HL-60 (cell line): ENCODE results near the gene LCA5L.
A peak's percentile ranks its signal among the peaks of the same experiment; 100 is the strongest.
"Not testable (repeated sequence)": the region's sequence is repeated elsewhere in the genome, so short reads cannot be mapped to it uniquely, and the experiment has no call there.

Source experiments
- DNase-seq, 2 experiments: peaks; one replicate each; pipeline ENCODE4 v3.0.0-alpha.2; 2010 to 2020; ENCODE audit warnings: low read depth in 1 of 2, low spot score in 1 of 2
- H3K27ac ChIP-seq: fragments of 250-450 bp; sonication (Bioruptor Pico); replicated peaks from 2 replicates; pipeline ENCODE4 v1.5.1; 2020; ENCODE audit warnings: mild to moderate bottlenecking, moderate library complexity
- H3K27me3 ChIP-seq: fragments of 250-450 bp; sonication (Bioruptor Pico); 2 replicates; pipeline ENCODE4 v1.5.1; 2021; ENCODE audit warnings: mild to moderate bottlenecking, moderate library complexity; ENCODE audit not compliant: insufficient read depth, poor library complexity, severe bottlenecking
- H3K4me3 ChIP-seq: replicated peaks from 2 replicates; pipeline ENCODE4 v1.5.1; 2011; ENCODE audit warnings: mild to moderate bottlenecking, control low read depth, low read length; ENCODE audit not compliant: insufficient read depth
- GABPA ChIP-seq: IDR thresholded peaks from 2 replicates; pipeline ENCODE4 v1.6.1; 2012; ENCODE audit warnings: low read depth
- POLR2AphosphoS5 ChIP-seq: IDR thresholded peaks from 2 replicates; pipeline ENCODE4 v1.6.1; 2012; ENCODE audit warnings: low read depth
- SPI1 ChIP-seq: IDR thresholded peaks from 2 replicates; pipeline ENCODE4 v1.6.1; 2012; ENCODE audit warnings: low read depth, mild to moderate bottlenecking, borderline replicate concordance
- TF ChIP-seq, protein P1 (sequence below): IDR thresholded peaks from 2 replicates; pipeline ENCODE4 v1.6.1; 2012; ENCODE audit warnings: low read depth; ENCODE audit not compliant: insufficient replicate concordance
- TF ChIP-seq, protein P2 (sequence below): IDR thresholded peaks from one replicate; pipeline ENCODE4 v1.5.1; 2011; ENCODE audit warnings: low read length, control low read depth, inconsistent platforms; ENCODE audit not compliant: insufficient read depth

LCA5L gene

DNA sequence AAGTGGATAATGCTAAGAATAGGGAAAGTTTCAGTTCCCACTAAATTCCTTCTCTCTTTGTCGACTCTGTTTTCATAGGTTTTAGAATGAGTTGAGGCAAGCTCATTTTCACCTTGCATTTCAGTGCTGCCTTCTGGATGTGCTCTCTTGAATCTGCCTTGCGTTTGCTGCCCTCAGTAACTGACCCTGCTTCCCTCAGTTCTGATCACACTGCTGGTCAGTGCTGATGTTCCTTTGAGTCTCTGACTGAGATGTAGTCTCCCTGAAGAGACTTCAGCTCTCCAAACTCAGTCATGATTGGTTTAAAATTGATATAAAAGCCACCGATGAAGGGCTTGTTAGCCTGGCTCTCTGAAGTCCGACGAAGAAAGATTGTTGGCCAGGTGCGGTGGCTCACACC is 71.5 kb downstream of the LCA5L start:
- no peaks in the 10 kb centered on the region for H3K27me3 ChIP-seq
- no peak for TF ChIP-seq POLR2AphosphoS5
- no peak for TF ChIP-seq GABPA
- TF ChIP-seq, protein P1, sequence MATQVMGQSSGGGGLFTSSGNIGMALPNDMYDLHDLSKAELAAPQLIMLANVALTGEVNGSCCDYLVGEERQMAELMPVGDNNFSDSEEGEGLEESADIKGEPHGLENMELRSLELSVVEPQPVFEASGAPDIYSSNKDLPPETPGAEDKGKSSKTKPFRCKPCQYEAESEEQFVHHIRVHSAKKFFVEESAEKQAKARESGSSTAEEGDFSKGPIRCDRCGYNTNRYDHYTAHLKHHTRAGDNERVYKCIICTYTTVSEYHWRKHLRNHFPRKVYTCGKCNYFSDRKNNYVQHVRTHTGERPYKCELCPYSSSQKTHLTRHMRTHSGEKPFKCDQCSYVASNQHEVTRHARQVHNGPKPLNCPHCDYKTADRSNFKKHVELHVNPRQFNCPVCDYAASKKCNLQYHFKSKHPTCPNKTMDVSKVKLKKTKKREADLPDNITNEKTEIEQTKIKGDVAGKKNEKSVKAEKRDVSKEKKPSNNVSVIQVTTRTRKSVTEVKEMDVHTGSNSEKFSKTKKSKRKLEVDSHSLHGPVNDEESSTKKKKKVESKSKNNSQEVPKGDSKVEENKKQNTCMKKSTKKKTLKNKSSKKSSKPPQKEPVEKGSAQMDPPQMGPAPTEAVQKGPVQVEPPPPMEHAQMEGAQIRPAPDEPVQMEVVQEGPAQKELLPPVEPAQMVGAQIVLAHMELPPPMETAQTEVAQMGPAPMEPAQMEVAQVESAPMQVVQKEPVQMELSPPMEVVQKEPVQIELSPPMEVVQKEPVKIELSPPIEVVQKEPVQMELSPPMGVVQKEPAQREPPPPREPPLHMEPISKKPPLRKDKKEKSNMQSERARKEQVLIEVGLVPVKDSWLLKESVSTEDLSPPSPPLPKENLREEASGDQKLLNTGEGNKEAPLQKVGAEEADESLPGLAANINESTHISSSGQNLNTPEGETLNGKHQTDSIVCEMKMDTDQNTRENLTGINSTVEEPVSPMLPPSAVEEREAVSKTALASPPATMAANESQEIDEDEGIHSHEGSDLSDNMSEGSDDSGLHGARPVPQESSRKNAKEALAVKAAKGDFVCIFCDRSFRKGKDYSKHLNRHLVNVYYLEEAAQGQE = no peak
- TF ChIP-seq, protein P2, sequence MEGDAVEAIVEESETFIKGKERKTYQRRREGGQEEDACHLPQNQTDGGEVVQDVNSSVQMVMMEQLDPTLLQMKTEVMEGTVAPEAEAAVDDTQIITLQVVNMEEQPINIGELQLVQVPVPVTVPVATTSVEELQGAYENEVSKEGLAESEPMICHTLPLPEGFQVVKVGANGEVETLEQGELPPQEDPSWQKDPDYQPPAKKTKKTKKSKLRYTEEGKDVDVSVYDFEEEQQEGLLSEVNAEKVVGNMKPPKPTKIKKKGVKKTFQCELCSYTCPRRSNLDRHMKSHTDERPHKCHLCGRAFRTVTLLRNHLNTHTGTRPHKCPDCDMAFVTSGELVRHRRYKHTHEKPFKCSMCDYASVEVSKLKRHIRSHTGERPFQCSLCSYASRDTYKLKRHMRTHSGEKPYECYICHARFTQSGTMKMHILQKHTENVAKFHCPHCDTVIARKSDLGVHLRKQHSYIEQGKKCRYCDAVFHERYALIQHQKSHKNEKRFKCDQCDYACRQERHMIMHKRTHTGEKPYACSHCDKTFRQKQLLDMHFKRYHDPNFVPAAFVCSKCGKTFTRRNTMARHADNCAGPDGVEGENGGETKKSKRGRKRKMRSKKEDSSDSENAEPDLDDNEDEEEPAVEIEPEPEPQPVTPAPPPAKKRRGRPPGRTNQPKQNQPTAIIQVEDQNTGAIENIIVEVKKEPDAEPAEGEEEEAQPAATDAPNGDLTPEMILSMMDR = no peak
- TF ChIP-seq SPI1 = no peak
- H3K4me3 ChIP-seq = no peak overlapping the region
- peak overlapping the region; percentile 42 for H3K27ac ChIP-seq
- DNase-seq = no peak

DNA sequence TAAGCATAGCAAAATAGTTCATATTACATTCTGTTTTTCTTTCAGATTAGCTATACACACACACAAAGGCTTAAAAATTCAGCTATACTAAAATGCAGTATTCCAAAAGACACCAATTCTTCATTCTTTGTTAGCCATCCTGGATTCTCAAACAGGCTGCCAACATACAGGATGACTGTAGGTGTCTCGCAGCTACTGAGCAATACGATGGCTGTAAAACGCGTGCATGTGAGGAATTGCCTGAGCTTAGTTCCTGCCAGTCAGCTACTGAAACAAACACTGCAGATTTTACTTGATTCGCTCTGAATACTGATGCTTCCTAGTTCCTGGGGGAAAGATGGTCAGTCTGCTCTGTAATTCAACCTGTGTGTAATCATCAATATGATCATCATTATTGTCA is 71.9 kb downstream of the LCA5L start:
- Histone ChIP-seq H3K27ac (peak overlapping the region; percentile 42), H3K4me3 (no peak overlapping the region), H3K27me3 (no peaks in the 10 kb centered on the region)
- TF ChIP-seq, protein P2 = peak; percentile 50
- TF ChIP-seq, protein P1 = no peak
- DNase-seq = peak in 1 of 2 experiments; percentile 79

DNA sequence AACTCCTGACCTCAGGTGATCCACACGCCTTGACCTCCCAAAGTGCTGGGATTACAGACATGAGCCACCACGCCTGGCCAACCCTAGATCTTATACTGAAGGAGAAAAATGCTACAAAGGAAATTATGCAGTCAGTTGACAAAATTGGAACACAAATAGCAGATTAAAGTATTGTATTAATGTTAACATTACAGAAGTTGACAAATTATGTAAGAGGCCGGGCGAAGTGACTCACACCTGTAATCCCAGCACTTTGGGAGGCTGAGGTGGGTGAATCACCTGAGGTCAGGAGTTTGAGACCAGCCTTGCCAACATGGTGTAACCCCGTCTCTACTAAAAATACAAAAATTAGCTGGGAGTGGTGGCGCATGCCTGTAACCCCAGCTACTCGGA is 75.7 kb downstream of the LCA5L start:
- not testable (repeated sequence) for H3K4me3 ChIP-seq, H3K27me3 ChIP-seq, DNase-seq
- H3K27ac ChIP-seq = peak overlapping the region; percentile 87

DNA sequence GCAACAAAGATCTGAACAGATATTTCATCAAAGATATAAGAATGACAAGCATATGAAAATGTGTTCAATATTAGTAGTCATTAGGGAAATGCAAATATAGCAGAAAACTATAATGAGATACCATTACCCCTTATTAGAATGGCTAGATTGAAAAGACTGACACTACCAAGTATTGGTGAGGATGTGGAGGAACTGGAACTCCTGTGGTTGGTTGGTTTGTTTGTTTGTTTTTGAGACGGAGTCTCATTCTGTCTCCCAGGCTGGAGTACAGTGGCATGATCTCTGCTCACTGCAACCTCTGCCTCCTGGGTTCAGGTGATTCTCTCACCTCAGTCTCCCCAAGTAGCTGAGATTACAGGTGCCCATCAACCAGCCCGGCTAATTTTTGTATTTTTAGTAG is 77.8 kb downstream of the LCA5L start:
- Histone ChIP-seq H3K27ac (no peak overlapping the region; the same call in 1 of the 2 replicates), H3K4me3 (no peak overlapping the region), H3K27me3 (no peaks in the 10 kb centered on the region)
- no peak for DNase-seq
- TF ChIP-seq, protein P1 = no peak
- TF ChIP-seq GABPA (no peak), SPI1 (no peak), POLR2AphosphoS5 (no peak)
- TF ChIP-seq, protein P2 = no peak
